Measurements from ENCODE around the gene WSCD2.

DNA sequence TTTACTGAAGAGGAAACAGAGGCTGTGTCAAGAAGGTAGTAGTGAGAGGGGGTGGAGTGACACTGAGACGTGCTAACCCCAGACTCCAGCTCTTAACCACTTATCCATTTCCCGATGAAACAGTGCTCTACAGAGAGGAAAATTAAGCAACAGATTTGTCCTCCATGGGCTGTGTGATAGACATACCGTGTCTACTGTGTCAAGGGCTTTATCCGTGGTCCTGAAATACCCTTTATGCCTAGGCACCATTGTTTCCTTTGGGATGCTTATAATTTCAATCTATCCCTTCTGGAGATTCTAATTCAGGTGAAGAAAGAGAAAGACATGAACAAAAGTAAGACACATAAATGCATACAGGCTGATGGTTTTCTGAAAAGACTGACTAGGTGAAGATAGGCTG, 138.4 kb downstream of the WSCD2 start:
- TF ChIP-seq ARNT (IDR thresholded peaks at IDR 0.05), result no peak
- TF ChIP-seq BHLHE40 (IDR thresholded peaks at IDR 0.05; ENCODE audit: borderline replicate concordance), result no peak
- TF ChIP-seq SP1 (IDR thresholded peaks at IDR 0.05), result no peak

All from HEK293T (cell line).